ENCODE data around the gene SGCD.

DNA sequence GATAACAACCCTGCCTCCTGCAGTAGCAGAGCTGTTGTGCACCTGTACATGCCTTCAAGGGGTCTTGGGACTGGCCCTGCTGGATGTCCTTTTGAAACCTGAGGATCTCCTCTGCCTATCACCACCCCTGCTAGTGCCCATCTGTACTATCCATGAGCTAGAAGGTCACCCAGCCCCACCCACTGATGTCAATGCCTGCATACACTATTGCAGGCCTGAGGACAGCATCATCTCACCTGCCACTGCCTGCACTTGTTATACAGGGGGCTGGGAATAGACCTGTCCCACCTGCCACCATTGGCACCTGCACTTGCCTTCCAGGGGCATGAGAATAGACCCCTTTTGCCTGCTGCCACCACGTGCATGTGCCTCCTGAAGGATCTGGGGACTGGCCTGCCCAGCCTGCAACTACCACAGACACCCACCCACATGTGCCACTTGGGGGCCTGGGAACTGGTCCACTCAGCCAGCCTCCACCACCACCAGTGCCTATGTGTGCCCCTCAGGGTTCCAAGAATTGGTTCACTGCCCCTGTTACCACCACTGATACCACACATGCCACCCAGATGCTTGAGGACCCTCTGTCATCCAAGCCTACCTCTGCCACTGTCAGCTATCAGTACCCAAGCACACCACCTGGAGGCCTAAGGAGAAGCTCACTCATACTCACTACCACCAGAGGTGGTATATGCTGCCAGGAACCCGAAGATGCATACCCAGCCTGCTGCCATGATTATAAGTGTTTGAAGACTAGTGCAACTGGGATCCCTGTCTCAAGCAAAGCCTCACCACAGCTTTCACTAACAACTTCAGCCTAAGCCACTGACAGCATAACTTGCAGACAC is 159.7 kb downstream of the SGCD start:
- TF ChIP-seq, protein P1, sequence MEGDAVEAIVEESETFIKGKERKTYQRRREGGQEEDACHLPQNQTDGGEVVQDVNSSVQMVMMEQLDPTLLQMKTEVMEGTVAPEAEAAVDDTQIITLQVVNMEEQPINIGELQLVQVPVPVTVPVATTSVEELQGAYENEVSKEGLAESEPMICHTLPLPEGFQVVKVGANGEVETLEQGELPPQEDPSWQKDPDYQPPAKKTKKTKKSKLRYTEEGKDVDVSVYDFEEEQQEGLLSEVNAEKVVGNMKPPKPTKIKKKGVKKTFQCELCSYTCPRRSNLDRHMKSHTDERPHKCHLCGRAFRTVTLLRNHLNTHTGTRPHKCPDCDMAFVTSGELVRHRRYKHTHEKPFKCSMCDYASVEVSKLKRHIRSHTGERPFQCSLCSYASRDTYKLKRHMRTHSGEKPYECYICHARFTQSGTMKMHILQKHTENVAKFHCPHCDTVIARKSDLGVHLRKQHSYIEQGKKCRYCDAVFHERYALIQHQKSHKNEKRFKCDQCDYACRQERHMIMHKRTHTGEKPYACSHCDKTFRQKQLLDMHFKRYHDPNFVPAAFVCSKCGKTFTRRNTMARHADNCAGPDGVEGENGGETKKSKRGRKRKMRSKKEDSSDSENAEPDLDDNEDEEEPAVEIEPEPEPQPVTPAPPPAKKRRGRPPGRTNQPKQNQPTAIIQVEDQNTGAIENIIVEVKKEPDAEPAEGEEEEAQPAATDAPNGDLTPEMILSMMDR (IDR thresholded peaks at IDR 0.05): no peak
- TF ChIP-seq EP300 (IDR thresholded peaks at IDR 0.05; ENCODE audit: low read depth): no peak
- no peak for TF ChIP-seq POLR2AphosphoS5 (IDR thresholded peaks at IDR 0.05)
- no peak for TF ChIP-seq POLR2A (IDR thresholded peaks at IDR 0.05)

Data from transverse colon (tissue), 4 donors.